Measurements from ENCODE around the gene SH3PXD2A. TPM values are rescaled to one million over a fixed set of nuclear protein-coding genes. Genes with fewer than 3 reads are reported as not detected.
A peak's percentile ranks its signal among the peaks of the same experiment; 100 is the strongest.

Gene SH3PXD2A
- total RNA-seq, 4 donors from 2014 or later = 55.7 to 71.8 (median 66.8) TPM

DNA sequence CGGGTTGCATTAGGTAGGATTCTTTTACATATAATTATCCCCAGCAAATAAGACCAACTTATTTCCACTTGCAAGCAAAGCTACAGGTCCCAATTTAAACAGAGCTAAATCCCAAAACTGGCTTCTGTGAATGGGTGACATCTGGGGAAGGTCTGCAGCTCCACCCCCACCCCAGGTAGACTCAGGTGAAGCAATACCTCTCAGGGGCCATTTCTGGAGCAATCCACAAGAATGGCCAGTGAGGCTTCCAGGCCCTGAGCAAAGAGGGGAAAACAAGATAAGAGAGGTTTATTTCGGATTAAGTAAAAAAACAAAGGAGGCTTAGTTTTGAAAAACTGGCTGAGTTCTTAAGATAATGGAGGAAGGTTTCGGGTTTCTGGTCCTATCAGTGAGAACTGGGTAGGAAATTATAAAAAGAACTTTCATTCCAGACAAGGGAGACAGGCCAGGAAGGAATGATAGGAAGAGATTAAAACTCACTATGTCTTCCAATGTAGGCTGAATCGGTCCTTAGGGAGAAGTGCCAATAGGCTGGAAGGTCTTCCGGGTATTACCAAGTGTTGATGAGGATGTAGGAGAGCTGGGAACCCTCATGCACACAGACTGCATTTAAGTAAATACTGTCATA, 25.4 kb downstream of the SH3PXD2A start:
- WGBS = 60% methylated on average over 5 of the region's 5 CpGs
- H3K27me3 ChIP-seq = no peaks in the 10 kb centered on the region
- no peak overlapping the region for H3K27ac ChIP-seq
- peak in 1 of 2 donors; percentile 13 for DNase-seq (ENCODE audit: low spot score in 2 of 2)
- H3K4me3 ChIP-seq = no peak overlapping the region
- H3K9me3 ChIP-seq = no peaks in the 10 kb centered on the region
- no peak for TF ChIP-seq EP300 (IDR thresholded peaks at IDR 0.05)
- TF ChIP-seq, protein P1, sequence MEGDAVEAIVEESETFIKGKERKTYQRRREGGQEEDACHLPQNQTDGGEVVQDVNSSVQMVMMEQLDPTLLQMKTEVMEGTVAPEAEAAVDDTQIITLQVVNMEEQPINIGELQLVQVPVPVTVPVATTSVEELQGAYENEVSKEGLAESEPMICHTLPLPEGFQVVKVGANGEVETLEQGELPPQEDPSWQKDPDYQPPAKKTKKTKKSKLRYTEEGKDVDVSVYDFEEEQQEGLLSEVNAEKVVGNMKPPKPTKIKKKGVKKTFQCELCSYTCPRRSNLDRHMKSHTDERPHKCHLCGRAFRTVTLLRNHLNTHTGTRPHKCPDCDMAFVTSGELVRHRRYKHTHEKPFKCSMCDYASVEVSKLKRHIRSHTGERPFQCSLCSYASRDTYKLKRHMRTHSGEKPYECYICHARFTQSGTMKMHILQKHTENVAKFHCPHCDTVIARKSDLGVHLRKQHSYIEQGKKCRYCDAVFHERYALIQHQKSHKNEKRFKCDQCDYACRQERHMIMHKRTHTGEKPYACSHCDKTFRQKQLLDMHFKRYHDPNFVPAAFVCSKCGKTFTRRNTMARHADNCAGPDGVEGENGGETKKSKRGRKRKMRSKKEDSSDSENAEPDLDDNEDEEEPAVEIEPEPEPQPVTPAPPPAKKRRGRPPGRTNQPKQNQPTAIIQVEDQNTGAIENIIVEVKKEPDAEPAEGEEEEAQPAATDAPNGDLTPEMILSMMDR (IDR thresholded peaks at IDR 0.05) = no peak
- no peak for TF ChIP-seq POLR2A (IDR thresholded peaks at IDR 0.05)
- TF ChIP-seq POLR2AphosphoS5 (IDR thresholded peaks at IDR 0.05) = no peak
- peaks cover 21% of the 10 kb centered on the region for H3K4me1 ChIP-seq
- H3K36me3 ChIP-seq = no peaks in the 10 kb centered on the region

DNA sequence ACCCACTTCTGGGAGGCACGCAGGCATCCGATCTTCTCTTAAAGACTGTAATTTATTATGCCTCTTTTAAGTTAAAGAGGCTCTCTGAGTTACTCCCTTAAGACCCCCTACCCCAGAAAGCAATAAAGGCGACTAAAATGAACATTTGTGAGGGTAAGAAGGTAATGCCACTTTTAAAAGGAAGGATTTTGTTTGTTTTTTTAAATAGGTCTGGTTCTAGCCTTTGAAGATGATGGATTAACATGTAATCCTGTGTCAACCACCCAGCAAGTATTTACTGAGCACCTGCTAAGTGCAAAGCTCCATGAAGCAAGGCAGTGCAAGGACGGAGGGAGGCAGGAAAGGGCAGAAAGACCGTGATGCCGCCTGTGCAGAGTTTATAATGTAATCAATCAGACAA, 26.1 kb downstream of the SH3PXD2A start:
- Histone ChIP-seq H3K27me3 (no peaks in the 10 kb centered on the region), H3K4me3 (no peak overlapping the region), H3K27ac (no peak overlapping the region), H3K4me1 (peaks cover 19% of the 10 kb centered on the region), H3K9me3 (no peaks in the 10 kb centered on the region), H3K36me3 (no peaks in the 10 kb centered on the region)
- WGBS = 77% methylated on average over 6 of the region's 6 CpGs
- peak in 1 of 2 donors; percentile 17 for DNase-seq (ENCODE audit: low spot score in 2 of 2)
- TF ChIP-seq, protein P1 (IDR thresholded peaks at IDR 0.05) = no peak
- TF ChIP-seq EP300 (IDR thresholded peaks at IDR 0.05) (no peak), POLR2A (IDR thresholded peaks at IDR 0.05) (no peak), POLR2AphosphoS5 (IDR thresholded peaks at IDR 0.05) (no peak)

DNA sequence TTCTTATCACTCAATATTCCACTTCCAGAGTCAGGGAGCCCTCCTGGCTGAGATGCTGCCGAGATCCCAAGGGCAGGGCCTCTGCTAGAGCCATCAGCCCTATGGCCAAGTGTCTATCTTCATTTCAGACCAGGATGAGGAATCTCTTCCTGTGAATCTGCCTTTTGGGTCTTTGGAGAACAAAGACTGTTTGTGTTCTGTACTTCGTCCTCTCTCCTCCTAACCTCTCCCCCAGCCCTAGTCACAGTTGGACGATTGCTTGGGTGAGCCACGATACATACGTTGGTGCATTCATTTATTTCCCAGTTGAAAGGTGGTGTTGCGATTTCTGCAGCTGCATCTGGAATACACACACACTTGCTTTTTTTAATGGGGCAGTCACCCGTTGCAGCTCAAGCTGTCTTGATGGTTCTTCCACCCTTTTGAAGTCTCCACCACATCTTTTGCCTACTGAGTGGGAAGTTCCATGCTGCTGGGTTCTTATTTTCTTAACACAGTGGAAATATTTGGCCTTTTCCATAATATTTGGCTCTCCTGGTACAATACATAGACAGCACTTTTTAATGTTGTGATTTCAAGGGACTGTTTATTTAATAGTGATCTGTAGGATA, 26.7 kb downstream of the SH3PXD2A start:
- Histone ChIP-seq H3K36me3 (no peaks in the 10 kb centered on the region), H3K27me3 (no peaks in the 10 kb centered on the region), H3K4me1 (peaks cover 17% of the 10 kb centered on the region), H3K27ac (no peak overlapping the region), H3K9me3 (no peaks in the 10 kb centered on the region), H3K4me3 (no peak overlapping the region)
- 75% methylated on average over 7 of the region's 7 CpGs for WGBS
- peak in 1 of 2 donors; percentile 25 for DNase-seq (ENCODE audit: low spot score in 2 of 2)
- TF ChIP-seq POLR2AphosphoS5 (IDR thresholded peaks at IDR 0.05) = no peak
- TF ChIP-seq, protein P1 (IDR thresholded peaks at IDR 0.05) = no peak
- TF ChIP-seq POLR2A (IDR thresholded peaks at IDR 0.05) = no peak
- no peak for TF ChIP-seq EP300 (IDR thresholded peaks at IDR 0.05)

DNA sequence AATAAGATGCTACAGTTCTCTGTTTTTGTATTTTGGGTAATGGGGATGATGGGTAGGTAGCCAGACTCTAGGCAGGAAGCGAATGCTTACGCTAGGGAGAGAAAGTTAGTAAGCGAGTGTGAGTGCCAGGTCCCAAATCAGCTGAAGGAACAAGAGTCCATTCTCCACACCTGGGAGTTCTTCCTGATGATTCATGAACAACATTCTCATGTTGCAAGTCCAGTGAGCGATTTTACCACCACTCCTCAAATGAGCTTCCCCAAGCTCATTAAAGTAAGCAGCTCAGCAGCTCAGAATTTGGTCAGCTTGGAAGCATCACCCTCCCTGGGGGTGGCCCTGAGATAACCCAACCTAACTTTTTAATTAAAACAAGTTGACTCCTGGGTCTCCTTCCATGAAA, 27.3 kb downstream of the SH3PXD2A start:
- peak in 1 of 2 donors; percentile 19 for DNase-seq (ENCODE audit: low spot score in 2 of 2)
- no peak overlapping the region for H3K27ac ChIP-seq
- H3K9me3 ChIP-seq = no peaks in the 10 kb centered on the region
- peaks cover 17% of the 10 kb centered on the region for H3K4me1 ChIP-seq
- WGBS = 83% methylated on average over 4 of the region's 4 CpGs
- H3K27me3 ChIP-seq = no peaks in the 10 kb centered on the region
- H3K4me3 ChIP-seq = no peak overlapping the region
- no peaks in the 10 kb centered on the region for H3K36me3 ChIP-seq
- TF ChIP-seq POLR2AphosphoS5 (IDR thresholded peaks at IDR 0.05) = no peak
- TF ChIP-seq, protein P1 (IDR thresholded peaks at IDR 0.05) = no peak
- TF ChIP-seq EP300 (IDR thresholded peaks at IDR 0.05) = no peak
- TF ChIP-seq POLR2A (IDR thresholded peaks at IDR 0.05) = no peak

DNA sequence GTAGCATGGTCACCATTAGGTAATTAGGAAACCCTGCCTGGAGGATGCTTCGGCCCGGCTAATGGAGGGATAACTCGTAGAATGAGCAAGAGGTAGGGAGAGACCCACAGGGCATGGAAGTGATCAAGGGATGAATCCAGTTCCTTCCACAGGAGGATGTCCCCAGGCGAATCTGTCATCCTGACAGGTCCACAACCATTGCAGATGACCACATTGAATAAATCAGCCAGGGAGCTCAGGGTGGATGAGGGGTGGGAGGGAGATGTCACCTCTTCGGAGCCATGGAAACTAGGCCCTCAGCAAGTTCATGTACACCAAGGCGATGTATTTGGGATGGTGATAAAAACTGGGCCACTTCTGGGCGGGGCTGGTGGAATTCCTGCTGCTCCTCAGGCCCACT, 28.5 kb downstream of the SH3PXD2A start:
- Histone ChIP-seq H3K4me1 (peaks cover 23% of the 10 kb centered on the region), H3K36me3 (no peaks in the 10 kb centered on the region), H3K27me3 (no peaks in the 10 kb centered on the region), H3K9me3 (no peaks in the 10 kb centered on the region), H3K27ac (no peak overlapping the region), H3K4me3 (no peak overlapping the region)
- no peak for TF ChIP-seq POLR2A (IDR thresholded peaks at IDR 0.05)
- TF ChIP-seq POLR2AphosphoS5 (IDR thresholded peaks at IDR 0.05) = no peak
- TF ChIP-seq, protein P1 (IDR thresholded peaks at IDR 0.05) = no peak
- no peak for TF ChIP-seq EP300 (IDR thresholded peaks at IDR 0.05)
- peak in 1 of 2 donors; percentile 37 for DNase-seq (ENCODE audit: low spot score in 2 of 2)
- 93% methylated on average over 7 of the region's 7 CpGs for WGBS
